ENCODE data around the gene RAB17. TPM values are rescaled to one million over a fixed set of nuclear protein-coding genes. Genes with fewer than 3 reads are reported as not detected.

RAB17 gene
- total and polyA plus RNA-seq, 2 experiments from 2014 or later = 2.9 to 3.1 TPM

GRCh38 chr2:237574894-237575868 lies 15.4 kb downstream of the RAB17 start:
- H3K4me3 ChIP-seq = no peak overlapping the region
- peaks cover 9% of the 10 kb centered on the region for H3K4me1 ChIP-seq (ENCODE audit: low read depth)
- peak in 1 of 2 donors; percentile 37 for DNase-seq (ENCODE audit: low read depth in 1 of 2, low spot score in 1 of 2)
- no peaks in the 10 kb centered on the region for H3K36me3 ChIP-seq
- H3K27ac ChIP-seq = no peak overlapping the region
- no peaks in the 10 kb centered on the region for H3K9me3 ChIP-seq (ENCODE audit: low read depth)
- no peaks in the 10 kb centered on the region for H3K27me3 ChIP-seq
- TF ChIP-seq, protein P1, sequence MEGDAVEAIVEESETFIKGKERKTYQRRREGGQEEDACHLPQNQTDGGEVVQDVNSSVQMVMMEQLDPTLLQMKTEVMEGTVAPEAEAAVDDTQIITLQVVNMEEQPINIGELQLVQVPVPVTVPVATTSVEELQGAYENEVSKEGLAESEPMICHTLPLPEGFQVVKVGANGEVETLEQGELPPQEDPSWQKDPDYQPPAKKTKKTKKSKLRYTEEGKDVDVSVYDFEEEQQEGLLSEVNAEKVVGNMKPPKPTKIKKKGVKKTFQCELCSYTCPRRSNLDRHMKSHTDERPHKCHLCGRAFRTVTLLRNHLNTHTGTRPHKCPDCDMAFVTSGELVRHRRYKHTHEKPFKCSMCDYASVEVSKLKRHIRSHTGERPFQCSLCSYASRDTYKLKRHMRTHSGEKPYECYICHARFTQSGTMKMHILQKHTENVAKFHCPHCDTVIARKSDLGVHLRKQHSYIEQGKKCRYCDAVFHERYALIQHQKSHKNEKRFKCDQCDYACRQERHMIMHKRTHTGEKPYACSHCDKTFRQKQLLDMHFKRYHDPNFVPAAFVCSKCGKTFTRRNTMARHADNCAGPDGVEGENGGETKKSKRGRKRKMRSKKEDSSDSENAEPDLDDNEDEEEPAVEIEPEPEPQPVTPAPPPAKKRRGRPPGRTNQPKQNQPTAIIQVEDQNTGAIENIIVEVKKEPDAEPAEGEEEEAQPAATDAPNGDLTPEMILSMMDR (IDR thresholded peaks at IDR 0.05; ENCODE audit: low read depth, low read length) = no peak

DNA sequence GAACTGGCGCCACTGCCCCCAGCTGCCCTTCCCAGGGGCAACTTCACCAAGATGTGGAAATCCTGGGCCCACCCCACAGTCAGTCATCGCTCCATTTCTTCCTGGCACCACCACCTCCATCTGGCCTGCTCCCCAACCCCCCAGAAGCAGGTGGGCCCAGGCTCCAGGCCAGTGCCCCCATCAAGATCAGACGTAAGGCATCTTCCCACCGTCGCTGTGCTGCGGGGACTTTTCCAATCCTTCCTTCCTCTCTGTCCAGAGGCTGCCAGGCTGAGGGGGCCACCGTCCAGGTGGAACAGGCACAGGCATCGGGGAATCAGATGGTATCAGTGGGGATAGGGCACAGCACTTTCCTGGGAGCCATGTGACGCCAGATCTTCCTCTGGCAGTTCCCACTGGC lies 16.1 kb downstream of the RAB17 start:
- peaks cover 9% of the 10 kb centered on the region for H3K4me1 ChIP-seq (ENCODE audit: low read depth)
- no peak overlapping the region for H3K27ac ChIP-seq
- TF ChIP-seq, protein P1 (IDR thresholded peaks at IDR 0.05; ENCODE audit: low read depth, low read length) = no peak
- no peaks in the 10 kb centered on the region for H3K9me3 ChIP-seq (ENCODE audit: low read depth)
- H3K27me3 ChIP-seq = no peaks in the 10 kb centered on the region
- DNase-seq (ENCODE audit: low read depth in 1 of 2, low spot score in 1 of 2) = no peak
- no peak overlapping the region for H3K4me3 ChIP-seq
- no peaks in the 10 kb centered on the region for H3K36me3 ChIP-seq

GRCh38 chr2:237573721-237574415 lies 16.7 kb downstream of the RAB17 start:
- no peak for DNase-seq (ENCODE audit: low read depth in 1 of 2, low spot score in 1 of 2)
- Histone ChIP-seq H3K27me3 (no peaks in the 10 kb centered on the region), H3K4me3 (no peak overlapping the region), H3K4me1 (ENCODE audit: low read depth) (peaks cover 9% of the 10 kb centered on the region), H3K27ac (no peak overlapping the region), H3K9me3 (ENCODE audit: low read depth) (no peaks in the 10 kb centered on the region), H3K36me3 (no peaks in the 10 kb centered on the region)
- TF ChIP-seq, protein P1 (IDR thresholded peaks at IDR 0.05; ENCODE audit: low read depth, low read length) = no peak

DNA sequence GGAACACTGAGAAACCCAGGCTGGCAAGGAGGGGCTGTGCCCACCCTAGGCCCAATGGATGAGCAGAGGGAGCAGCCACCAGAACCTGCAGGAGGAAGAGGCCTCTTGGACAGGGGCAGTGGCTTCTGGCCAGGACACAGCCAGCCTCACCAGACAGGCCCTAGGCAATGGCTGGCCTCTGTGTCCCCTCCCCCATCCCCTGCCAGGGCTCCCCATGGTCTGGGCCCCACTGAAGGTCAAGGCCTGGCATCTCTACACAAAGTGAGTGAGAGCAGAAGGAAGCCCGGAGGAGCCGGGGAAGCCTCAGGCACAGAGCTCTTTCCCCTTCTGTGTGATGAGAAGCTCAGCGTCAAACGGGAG lies 17.8 kb downstream of the RAB17 start:
- Histone ChIP-seq H3K4me1 (ENCODE audit: low read depth) (peaks cover 9% of the 10 kb centered on the region), H3K36me3 (no peaks in the 10 kb centered on the region), H3K27me3 (no peaks in the 10 kb centered on the region), H3K4me3 (no peak overlapping the region), H3K9me3 (ENCODE audit: low read depth) (no peaks in the 10 kb centered on the region), H3K27ac (no peak overlapping the region)
- no peak for DNase-seq (ENCODE audit: low read depth in 1 of 2, low spot score in 1 of 2)
- TF ChIP-seq, protein P1 (IDR thresholded peaks at IDR 0.05; ENCODE audit: low read depth, low read length) = no peak

GRCh38 chr2:237572021-237572741 lies 18.4 kb downstream of the RAB17 start:
- Histone ChIP-seq H3K36me3 (no peaks in the 10 kb centered on the region), H3K27me3 (no peaks in the 10 kb centered on the region), H3K27ac (no peak overlapping the region), H3K4me3 (no peak overlapping the region), H3K4me1 (ENCODE audit: low read depth) (peaks cover 9% of the 10 kb centered on the region), H3K9me3 (ENCODE audit: low read depth) (no peaks in the 10 kb centered on the region)
- TF ChIP-seq, protein P1 (IDR thresholded peaks at IDR 0.05; ENCODE audit: low read depth, low read length) = peak; percentile 97
- DNase-seq (ENCODE audit: low read depth in 1 of 2, low spot score in 1 of 2) = peak; percentile 94 to 95

Data from cardiac muscle cell (in vitro differentiated cells and primary cell).